IPS DF 6.9 (cell line): Measurements from ENCODE around the gene CCT6B.
A peak's percentile ranks its signal among the peaks of the same experiment; 100 is the strongest.
"Not testable (repeated sequence)": the region's sequence is repeated elsewhere in the genome, so short reads cannot be mapped to it uniquely, and the experiment has no call there.

Experiments used
- DNase-seq: peaks from one replicate; pipeline ENCODE4 v3.0.0-alpha.2; 2013; ENCODE audit warnings: low read depth, low spot score
- H3K27ac ChIP-seq: one replicate; pipeline ENCODE4 v1.5.1; 2013; ENCODE audit warnings: low read length, control low read depth
- H3K27me3 ChIP-seq: 2 replicates; pipeline ENCODE4 v1.6.1; 2013; ENCODE audit warnings: mild to moderate bottlenecking, low read length; ENCODE audit not compliant: control insufficient read depth, insufficient read depth
- H3K36me3 ChIP-seq: 2 replicates; pipeline ENCODE4 v1.6.1; 2013; ENCODE audit warnings: low read length; ENCODE audit not compliant: control insufficient read depth, insufficient read depth
- H3K4me1 ChIP-seq: 2 replicates; pipeline ENCODE4 v1.6.1; 2013; ENCODE audit warnings: low read length; ENCODE audit not compliant: control insufficient read depth, insufficient read depth
- H3K4me3 ChIP-seq: 2 replicates; pipeline ENCODE4 v1.5.1; 2013; ENCODE audit warnings: mild to moderate bottlenecking, low read length
- H3K9me3 ChIP-seq: 2 replicates; pipeline ENCODE4 v1.6.1; 2013; ENCODE audit warnings: low read length, inconsistent platforms; ENCODE audit not compliant: control insufficient read depth, insufficient read depth
- WGBS: extraction: QIAGEN DNeasy Blood & Tissue Kit; methylation state at CpG from one replicate; pipeline ENCODE4 v1.1.7; 2013; ENCODE audit warnings: mixed read lengths, missing lambda C conversion rate; ENCODE audit not compliant: insufficient read length, insufficient coverage; 5-methylcytosine and 5-hydroxymethylcytosine counted together

Gene CCT6B

DNA sequence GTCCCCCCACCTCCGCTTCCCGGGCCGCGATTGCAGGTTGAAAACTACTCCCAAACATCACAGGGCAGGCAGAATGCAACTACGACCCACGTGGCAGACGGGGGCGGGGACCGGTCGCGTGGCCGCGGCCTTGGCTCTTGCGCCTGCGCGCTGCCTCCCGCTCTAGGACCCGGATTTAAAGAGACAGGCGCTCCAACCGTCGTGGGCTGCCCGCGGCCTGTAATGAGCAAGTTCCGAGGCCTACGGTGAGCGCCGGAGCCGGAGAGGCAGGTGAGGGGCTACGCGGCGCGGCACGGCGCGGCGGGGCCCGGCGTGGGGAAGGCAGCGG is 19.1 kb upstream of the CCT6B start, which contains the start of gene LIG3:
Gene LIG3, plus strand, starts transcription at position 160 of the 328 bp plus-strand sequence. CDS start 2,494 bp downstream, outside the sequence.
- H3K27me3 ChIP-seq = no peaks in the 10 kb centered on the region
- H3K4me1 ChIP-seq = no peaks in the 10 kb centered on the region
- H3K27ac ChIP-seq = no peak within 1 kb of the TSS
- H3K4me3 ChIP-seq = peak within 1 kb of the TSS; percentile 84
- no peaks in the 10 kb centered on the region for H3K9me3 ChIP-seq
- WGBS = no CpG with 5 or more reads among the region's 39 CpGs
- H3K36me3 ChIP-seq = peaks cover 4% of the 10 kb centered on the region; the same call in 1 of the 2 replicates
- peak; percentile 83 for DNase-seq

DNA sequence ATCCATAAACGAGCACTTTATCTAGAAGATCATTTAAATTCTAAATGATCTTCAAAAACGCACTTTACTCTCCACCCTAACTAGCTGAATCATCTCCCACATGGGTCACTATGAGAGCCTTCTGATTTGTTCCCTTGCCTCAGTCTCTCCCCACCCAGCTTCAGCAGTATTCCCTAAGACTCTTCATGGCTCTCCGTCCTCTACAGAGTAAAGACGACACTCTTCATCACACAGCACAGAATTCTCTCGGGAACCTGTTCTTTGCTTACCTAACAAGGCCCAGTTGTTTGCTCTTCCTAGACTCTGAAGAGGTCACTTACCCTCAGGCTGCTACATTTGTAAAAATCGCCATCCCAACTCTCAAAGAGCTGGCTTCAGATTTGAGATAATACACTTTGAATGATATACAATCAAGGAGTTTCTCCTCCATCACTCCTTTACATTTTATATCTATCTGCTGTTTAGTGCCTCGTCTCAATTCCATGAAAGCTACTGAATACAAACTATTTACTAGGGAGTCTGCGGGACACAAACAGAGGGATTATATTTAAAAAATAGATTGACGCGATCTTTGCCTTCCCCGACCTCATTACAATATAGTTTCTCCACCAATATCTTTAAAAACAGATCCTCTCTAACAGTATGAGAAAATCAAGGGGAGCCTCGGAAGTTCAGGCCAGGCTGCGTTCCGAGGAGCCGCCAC is 18.5 kb upstream of the CCT6B start:
- Histone ChIP-seq H3K27me3 (no peaks in the 10 kb centered on the region), H3K27ac (no peak overlapping the region), H3K36me3 (peaks cover 4% of the 10 kb centered on the region; the same call in 1 of the 2 replicates), H3K4me1 (no peaks in the 10 kb centered on the region), H3K9me3 (no peaks in the 10 kb centered on the region), H3K4me3 (peak overlapping the region; percentile 84; the same call in 1 of the 2 replicates)
- whole genome bisulfite sequencing = 100% methylated on average over 2 of the region's 15 CpGs
- no peak for DNase-seq

GRCh38 chr17:34979153-34979552 is 17.9 kb upstream of the CCT6B start:
- H3K4me1 ChIP-seq = no peaks in the 10 kb centered on the region
- peaks cover 4% of the 10 kb centered on the region; the same call in 1 of the 2 replicates for H3K36me3 ChIP-seq
- no peak overlapping the region for H3K4me3 ChIP-seq
- 100% methylated on average over 1 of the region's 7 CpGs for WGBS
- no peaks in the 10 kb centered on the region for H3K27me3 ChIP-seq
- H3K9me3 ChIP-seq = no peaks in the 10 kb centered on the region
- no peak for DNase-seq
- H3K27ac ChIP-seq = no peak overlapping the region

DNA sequence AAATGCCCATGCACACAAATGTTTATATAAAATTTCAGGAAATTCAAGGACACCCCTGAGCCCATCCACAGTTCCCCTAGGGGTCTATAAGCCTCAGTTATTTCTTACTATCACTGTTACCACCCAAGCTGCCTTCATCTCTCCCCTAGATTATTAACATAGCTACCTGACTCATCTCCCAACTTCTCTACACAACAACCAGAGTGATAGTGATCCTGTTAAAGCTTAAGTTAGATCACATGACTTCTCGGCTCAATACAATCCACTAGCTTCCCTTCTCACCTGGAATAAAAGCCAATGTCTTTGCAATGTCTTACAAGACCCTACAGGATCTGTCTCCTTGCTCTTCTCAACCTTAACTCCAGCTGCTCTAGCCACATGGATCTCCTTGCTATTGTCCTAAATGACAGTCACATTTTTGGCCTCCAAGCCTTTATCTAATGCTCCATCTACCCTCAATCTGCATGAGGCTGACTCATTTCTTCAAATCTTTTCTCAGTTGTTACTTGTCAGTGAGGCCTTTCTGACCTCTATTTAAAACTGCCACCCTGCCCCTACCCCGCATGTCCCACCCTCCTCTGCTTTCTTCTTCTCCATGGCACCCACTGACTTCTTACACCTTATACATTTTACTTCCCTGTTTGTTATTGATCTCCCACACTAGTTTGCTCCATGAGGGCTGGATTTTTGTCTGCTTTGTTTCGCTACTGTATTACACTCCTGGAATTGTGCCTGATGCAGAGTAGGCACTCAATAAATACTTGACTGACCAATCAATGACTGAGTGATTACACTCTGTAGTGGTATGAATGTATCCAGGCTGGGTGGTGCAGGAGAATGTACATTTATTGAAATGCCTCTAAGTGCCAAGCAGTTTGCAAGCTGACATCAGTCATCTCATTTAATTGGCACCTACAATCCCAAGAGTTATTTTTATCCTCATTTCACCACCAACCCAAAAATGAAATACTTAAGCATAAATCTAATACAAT is 13.8 kb upstream of the CCT6B start:
- no CpG with 5 or more reads among the region's 3 CpGs for WGBS
- no peak overlapping the region for H3K27ac ChIP-seq
- H3K9me3 ChIP-seq = no peaks in the 10 kb centered on the region
- no peaks in the 10 kb centered on the region for H3K4me1 ChIP-seq
- H3K36me3 ChIP-seq = no peaks in the 10 kb centered on the region
- H3K27me3 ChIP-seq = no peaks in the 10 kb centered on the region
- no peak overlapping the region for H3K4me3 ChIP-seq
- no peak for DNase-seq

- Histone ChIP-seq H3K27ac (no peak overlapping the region), H3K9me3 (no peaks in the 10 kb centered on the region), H3K36me3 (no peaks in the 10 kb centered on the region), H3K27me3 (no peaks in the 10 kb centered on the region), H3K4me3 (no peak overlapping the region), H3K4me1 (no peaks in the 10 kb centered on the region)
- WGBS = no CpG with 5 or more reads among the region's 2 CpGs
- DNase-seq = no peak
These were observed 12.9 kb upstream of the CCT6B start for GRCh38 chr17:34974179-34974578.

- H3K36me3 ChIP-seq = no peaks in the 10 kb centered on the region
- no peaks in the 10 kb centered on the region for H3K27me3 ChIP-seq
- H3K27ac ChIP-seq = no peak overlapping the region
- H3K4me1 ChIP-seq = no peaks in the 10 kb centered on the region
- no CpG with 5 or more reads among the region's 1 CpG for WGBS
- no peak overlapping the region for H3K4me3 ChIP-seq
- no peaks in the 10 kb centered on the region for H3K9me3 ChIP-seq
- DNase-seq = no peak
These were observed 2.8 kb downstream of the CCT6B start for GRCh38 chr17:34958438-34958837.

DNA sequence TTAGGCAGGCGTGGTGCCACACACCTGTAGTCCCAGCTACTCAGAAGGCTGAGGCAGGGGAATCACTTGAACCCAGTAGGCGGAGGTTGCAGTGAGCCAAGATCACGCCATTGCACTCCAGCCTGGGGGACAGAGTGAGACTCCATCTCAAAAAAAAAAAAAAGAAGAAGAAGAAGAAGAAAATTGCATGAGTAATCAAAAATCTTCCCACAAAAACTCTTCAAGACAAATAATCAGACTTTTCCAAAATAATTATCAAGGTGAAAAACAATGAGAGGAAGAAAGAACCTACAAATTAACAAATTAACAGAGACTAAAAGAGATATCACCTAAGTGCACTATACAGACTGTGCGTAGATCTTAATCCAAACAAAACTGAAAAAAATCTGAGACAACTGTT is 10.5 kb downstream of the CCT6B start:
- not testable (repeated sequence) for DNase-seq, H3K4me1 ChIP-seq, H3K4me3 ChIP-seq, H3K9me3 ChIP-seq, H3K36me3 ChIP-seq, H3K27ac ChIP-seq, H3K27me3 ChIP-seq
- WGBS = no CpG with 5 or more reads among the region's 4 CpGs

- DNase-seq = no peak
- H3K27ac ChIP-seq = no peak overlapping the region
These were observed 31.0 kb downstream of the CCT6B start for GRCh38 chr17:34930283-34930682.

GRCh38 chr17:34926661-34927060 is 34.6 kb downstream of the CCT6B start:
- no peaks in the 10 kb centered on the region for H3K27me3 ChIP-seq
- no CpG with 5 or more reads among the region's 3 CpGs for WGBS
- no peaks in the 10 kb centered on the region for H3K9me3 ChIP-seq
- H3K36me3 ChIP-seq = no peaks in the 10 kb centered on the region
- no peak for DNase-seq
- H3K4me1 ChIP-seq = no peaks in the 10 kb centered on the region
- H3K27ac ChIP-seq = no peak overlapping the region
- H3K4me3 ChIP-seq = no peak overlapping the region

More at GRCh38 chr17:34930283-34930682, 31.0 kb downstream of the CCT6B start:
- no peaks in the 10 kb centered on the region for H3K27me3 ChIP-seq
- H3K4me1 ChIP-seq = no peaks in the 10 kb centered on the region
- H3K36me3 ChIP-seq = no peaks in the 10 kb centered on the region
- H3K4me3 ChIP-seq = no peak overlapping the region
- H3K9me3 ChIP-seq = no peaks in the 10 kb centered on the region

- no peaks in the 10 kb centered on the region for H3K27me3 ChIP-seq
- no CpG with 5 or more reads among the region's 4 CpGs for WGBS
- no peaks in the 10 kb centered on the region for H3K4me1 ChIP-seq
- H3K4me3 ChIP-seq = no peak overlapping the region
- H3K27ac ChIP-seq = no peak overlapping the region
- no peaks in the 10 kb centered on the region for H3K9me3 ChIP-seq
- no peaks in the 10 kb centered on the region for H3K36me3 ChIP-seq
- no peak for DNase-seq
These were observed 40.6 kb downstream of the CCT6B start for GRCh38 chr17:34920676-34921075.
